Right renal cortex interstitium (tissue), 3 donors: ENCODE measurements around the gene ZNF563. TPM values are rescaled to one million over a fixed set of nuclear protein-coding genes. Genes with fewer than 3 reads are reported as not detected.

Experiments
- DNase-seq, 3 donors: peaks; one replicate each; pipeline ENCODE4 v3.0.0-alpha.2; 2013; ENCODE audit warnings: low read depth in 3 of 3, low spot score in 2 of 3
- polyA plus RNA-seq, 3 donors: library from polyadenylated mRNA; unstranded; fragments of 120-200 nt; gene quantifications; one replicate each; pipeline ENCODE4 v1.2.1, GENCODE V29; 2013; ENCODE audit not compliant: insufficient read length in 3 of 3

ZNF563 gene
- polyA plus RNA-seq, 3 donors: 4.2 to 6.0 (median 4.9) TPM

DNA sequence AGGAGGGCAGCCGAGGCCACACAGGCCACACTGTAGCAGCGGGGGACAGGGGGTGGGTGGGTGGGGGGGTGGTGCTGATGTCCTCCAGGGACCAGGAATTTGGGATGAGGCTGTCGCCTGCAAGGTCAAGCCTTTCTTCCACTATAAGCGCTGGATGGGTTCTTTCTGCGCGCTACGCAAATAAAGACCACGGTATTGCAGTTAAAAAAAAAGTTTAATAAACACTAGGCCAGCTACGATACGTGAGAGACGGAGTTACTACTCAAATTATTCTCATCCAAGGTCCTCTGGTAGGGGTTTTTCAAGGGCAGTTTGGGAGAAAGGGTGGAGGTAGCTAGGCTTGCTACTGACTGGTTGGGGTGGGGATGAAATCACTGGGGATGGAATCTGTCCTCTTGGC is 38.2 kb downstream of the ZNF563 start:
- DNase-seq: no peak

DNA sequence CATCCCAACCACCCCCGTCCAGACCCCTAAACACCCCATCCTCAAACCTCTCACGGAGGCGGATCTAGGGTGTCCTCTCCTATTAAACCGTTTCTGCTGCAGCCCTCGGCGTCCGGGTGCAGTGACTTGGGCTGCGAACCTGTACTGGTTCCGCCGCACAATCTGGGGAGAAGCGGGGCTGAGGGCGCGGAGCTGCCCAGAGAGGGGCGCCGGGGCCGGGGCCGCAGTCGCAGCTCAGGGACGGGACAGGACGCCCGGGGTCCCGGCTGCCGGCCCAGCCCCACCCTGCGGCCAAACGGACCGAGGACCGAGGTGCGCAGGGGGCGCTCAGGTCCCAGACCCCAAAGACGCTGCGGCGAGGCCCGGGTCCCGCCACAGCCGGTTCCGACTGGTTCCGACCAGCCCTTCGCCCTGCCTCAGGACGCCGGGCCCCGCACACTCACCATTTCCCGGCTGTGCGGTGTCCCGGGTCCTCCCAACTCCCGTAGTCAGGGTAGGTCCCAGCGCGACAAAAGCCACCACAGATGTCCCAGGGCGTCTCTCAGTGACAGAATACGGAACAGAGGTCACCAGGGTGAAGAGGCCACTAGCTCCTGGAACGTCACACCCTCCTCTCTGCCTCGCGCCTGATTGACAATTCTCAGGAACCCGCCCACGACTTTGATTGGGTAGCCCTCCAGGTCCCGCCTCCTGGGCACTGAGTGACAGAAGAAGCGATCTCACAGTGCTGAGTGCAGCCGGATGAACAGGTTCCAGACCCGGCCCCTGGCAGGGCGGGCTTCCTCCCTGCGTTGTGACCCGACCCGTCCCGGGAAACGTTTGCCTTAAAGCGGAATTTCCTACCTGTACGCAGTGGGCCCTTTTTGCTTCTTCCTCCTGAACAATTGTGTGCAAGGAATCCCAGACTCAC is 38.9 kb downstream of the ZNF563 start, which contains the start of gene ZNF44:
ZNF44 (minus strand) TSS at position 635 of the 910 bp plus-strand sequence; CDS start at position 446, 189 bp downstream.
- DNase-seq: peak; percentile 90 to 96 (median 92)

DNA sequence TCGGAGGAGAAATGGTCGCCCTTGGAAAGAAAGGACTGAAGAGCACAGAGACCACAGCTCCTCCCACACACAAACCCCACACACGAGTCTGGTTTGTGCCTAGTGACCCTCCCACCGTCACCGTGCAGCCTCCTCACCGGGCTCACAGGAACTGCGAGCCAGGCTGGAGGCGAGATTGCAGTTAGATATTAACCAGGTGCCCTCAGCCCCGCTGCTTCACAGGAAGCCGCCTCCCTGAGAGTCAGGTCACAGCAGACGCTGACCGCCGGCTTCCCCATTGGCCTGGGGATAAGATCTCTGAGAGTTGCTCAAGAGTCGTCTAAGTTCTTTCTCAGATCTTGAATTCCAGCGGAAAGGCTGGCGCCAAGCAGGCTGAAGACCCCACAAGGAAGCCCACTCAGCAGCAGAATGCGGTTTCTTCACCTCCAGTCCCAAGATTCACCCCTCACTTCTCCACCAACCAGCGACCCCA is 39.6 kb downstream of the ZNF563 start:
- DNase-seq: peak in 2 of 3 donors; percentile 44 to 53

DNA sequence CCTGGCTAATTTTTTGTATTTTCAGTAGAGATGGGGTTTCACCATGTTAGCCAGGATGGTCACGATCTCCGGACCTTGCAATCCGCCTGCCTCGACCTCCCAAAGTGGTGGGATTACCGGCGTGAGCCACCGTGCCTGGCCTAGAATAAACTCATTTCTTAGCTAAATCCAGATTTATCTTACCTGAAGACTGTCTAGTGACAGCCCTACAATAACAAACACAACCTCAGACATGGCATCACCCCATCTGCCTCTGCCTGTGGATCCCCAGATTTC is 43.7 kb downstream of the ZNF563 start:
- DNase-seq: no peak

DNA sequence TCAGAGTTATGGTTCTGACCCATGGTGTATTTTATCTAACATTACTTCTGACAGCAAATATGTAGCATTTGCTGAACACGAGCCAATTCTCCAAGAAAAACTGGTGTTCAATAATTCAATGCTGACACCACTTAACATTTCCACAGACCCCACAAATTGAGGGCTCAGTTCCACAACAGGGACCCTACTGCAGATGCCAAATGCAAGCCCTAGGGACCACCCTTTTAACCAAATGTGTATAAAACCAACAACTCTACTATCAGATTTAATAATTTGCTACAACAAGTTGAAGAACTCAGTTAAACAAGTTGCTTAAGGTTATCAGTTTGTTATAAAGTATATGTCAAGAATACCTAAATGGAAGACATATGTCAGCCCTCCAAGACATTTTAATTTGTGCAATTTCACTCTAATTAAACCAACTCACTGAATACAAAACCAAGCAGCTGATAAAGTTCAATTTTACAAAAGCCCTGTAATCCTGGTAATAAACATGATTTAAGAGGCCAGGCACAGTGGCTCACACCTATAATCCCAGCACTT is 45.4 kb downstream of the ZNF563 start:
- DNase-seq: peak in 2 of 3 donors; percentile 39 to 41

DNA sequence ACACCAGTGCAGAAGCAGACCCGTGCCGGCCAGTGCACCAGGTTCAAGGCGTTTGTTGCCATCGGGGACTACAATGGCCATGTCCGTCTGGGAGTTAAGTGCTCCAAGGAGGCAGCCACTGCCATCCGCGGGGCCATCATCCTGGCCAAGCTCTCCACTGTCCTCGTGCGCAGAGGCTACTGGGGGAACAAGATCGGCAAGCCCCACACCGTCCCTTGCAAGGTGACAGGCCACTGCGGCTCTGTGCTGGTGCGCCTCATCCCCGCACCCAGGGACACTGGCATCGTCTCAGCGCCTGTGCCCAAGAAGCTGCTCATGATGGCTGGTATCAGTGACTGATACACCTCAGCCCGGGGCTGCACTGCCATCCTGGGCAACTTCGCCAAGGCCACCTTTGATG is 48.8 kb downstream of the ZNF563 start:
- no peak for DNase-seq

DNA sequence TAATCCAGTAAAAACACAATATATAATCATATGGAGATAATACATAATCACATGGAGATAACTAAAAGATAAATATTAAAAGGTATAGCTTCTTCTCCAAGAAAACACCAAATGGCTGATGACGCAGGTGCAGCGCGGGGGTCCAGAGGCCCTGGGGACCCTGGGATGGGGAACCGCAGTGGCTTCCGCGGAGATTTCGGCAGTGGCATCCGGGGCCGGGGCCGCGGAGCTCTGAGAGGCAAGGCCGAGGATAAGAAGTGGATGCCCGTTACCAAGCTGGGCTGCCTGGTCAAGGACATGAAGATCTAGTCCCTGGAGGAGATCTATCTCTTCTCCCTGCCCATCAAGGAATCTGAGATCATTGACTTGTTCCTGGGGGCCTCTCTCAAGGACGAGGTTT is 49.2 kb downstream of the ZNF563 start:
- no peak for DNase-seq

DNA sequence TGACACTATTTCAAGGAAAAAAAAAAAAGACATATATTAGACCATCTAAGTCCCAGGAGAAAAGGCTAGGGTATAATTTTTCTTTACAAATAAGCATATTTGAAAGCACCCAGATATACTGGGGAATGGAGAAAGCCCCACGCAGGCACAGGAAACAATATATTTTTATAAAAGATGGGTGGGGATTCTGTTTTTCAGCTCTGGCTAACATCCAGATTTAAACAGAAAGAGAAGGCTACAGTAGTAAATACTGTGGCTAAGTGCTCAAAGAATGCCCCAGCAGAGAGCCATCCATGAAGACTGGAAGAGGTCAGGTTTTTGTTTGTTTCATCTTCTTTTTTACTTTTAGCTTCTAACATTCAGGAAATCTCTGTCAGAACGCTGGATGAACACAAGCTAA is 54.7 kb downstream of the ZNF563 start:
- DNase-seq: no peak

DNA sequence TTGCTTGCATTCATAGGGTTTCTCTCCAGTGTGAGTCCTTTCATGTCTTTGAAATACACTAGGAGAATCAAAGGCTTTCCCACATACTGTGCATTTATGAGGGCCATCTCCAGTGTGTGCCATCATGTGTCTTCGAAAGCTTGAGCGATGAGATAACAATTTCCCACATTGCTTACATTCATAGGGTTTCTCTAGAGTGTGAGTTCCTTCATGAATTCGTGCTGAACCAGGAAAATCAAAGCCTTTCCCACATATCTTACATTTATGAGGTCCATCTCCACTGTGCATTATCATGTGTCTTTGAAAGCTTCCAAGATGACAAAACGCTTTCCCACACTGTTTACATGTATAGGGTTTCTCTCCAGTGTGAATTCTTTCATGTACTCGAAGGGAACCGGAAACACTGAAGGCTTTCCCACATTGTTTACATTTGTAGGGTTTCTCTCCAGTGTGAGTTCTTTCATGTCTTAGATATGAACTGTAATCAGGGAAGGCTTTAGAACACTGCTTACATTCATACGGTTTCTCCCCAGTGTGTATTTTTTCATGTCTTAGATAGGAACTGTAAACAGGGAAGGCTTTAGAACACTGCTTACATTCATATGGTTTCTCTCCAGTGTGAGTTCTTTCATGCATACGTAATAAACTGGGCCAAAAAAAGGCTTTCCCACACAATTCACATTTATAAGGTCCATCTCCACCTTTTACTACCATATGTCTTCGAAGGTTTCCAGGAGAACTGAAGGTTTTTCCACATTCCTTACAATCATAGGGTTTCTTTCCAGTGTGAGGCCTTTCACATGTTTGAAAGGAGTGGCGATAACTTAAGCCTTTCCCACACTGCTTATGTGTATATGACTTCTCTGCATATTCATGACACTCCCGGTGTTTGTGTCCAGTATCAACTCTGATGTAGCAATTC is 60.2 kb downstream of the ZNF563 start:
- DNase-seq: no peak

DNA sequence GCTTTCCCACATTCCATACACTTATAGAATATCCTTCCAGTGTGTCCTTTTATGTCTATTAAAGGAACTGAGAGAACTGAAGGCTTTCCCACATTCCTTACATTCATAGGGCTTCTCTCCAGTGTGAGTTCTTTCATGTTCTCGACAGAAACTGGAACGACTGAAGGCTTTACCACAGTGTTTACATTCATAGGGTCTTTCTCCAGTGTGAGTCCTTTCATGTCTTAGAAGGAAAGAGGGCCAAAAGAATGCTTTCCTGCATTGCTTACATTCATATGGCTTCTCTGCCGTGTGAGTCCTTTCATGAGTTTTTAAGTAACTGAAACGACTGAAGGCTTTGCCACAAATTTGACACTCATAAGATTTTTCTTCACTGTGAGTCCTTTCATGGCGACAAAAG is 61.0 kb downstream of the ZNF563 start:
- no peak for DNase-seq

DNA sequence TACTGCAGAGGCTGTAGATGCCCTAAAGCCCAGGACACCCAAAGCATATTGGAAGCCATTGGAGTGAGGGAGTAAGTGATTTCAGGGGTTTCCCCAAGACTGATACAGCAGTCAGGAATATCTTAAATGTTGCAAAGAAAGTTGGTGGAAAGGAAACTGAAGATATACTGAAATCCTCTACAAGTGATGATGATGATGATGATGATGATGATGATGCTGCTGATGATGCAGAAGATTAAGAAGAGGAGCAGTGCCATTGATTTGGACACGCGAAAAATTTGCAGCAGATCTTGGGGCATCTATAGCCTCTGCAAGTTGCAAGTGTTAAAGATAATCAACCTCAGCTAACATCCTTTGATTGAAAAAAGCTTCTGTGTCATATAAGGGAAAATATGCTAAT is 62.6 kb downstream of the ZNF563 start:
- no peak for DNase-seq

Other genes starting within 250 kb of the ZNF563 start
- gene ZNF20, start 193.3 kb downstream of the ZNF563 start, polyA plus RNA-seq: 1 to 10 TPM; 6.3 to 7.1 (median 6.9) TPM
- 10 to 100 TPM; 14.2 to 17.4 (median 16.6) TPM for gene ZNF625, start 176.9 kb downstream of the ZNF563 start, polyA plus RNA-seq
- gene ZNF136, start 170.5 kb downstream of the ZNF563 start, polyA plus RNA-seq: 10 to 100 TPM; 19.5 to 21.4 (median 20.2) TPM
- 10 to 100 TPM; 46.4 to 56.1 (median 48.3) TPM for gene ZNF44, start 38.8 kb downstream of the ZNF563 start, polyA plus RNA-seq
- gene ZNF442, start 32.0 kb upstream of the ZNF563 start, polyA plus RNA-seq: 1 to 10 TPM; 7.0 to 8.4 (median 7.8) TPM
- gene ZNF799, start 67.6 kb upstream of the ZNF563 start, polyA plus RNA-seq: 1 to 10 TPM; 8.2 to 9.3 (median 8.7) TPM
- 10 to 100 TPM; 11.1 to 12.8 (median 11.3) TPM for gene ZNF443, start 107.4 kb upstream of the ZNF563 start, polyA plus RNA-seq
- 1 to 10 TPM; 8.2 to 9.2 (median 8.6) TPM for gene ZNF709, start 151.2 kb upstream of the ZNF563 start, polyA plus RNA-seq
- gene ZNF564, start 217.8 kb upstream of the ZNF563 start, polyA plus RNA-seq: 10 to 100 TPM; 13.8 to 15.4 (median 14.3) TPM